GM12878 (cell line): Measurements from ENCODE around the gene UNC45A. TPM values are rescaled to one million over a fixed set of nuclear protein-coding genes. Genes with fewer than 3 reads are reported as not detected.

Experiments used
- ATAC-seq: fragments of 200-7000 bp; cut with Tn5 transposase; 3 replicates; pipeline ENCODE4 v1.9.1; 2020; ENCODE audit warnings: mild to moderate bottlenecking, moderate library complexity
- BruUV-seq: library from RNA; stranded (reverse); fragments of 400-500 nt; replicated peaks from 2 replicates; lab custom pipeline; 2021; lab: Mats Ljungman, UMichigan
- CTCF ChIA-PET: fragments of 300-600 bp; sonication (Branson Sonifier 250); formaldehyde crosslinking; extraction: SDS; loops from one replicate; lab custom pipeline; 2021; ENCODE audit warnings: inconsistent platforms; lab: Yijun Ruan, JAX
- POLR2A ChIA-PET: fragments of 350-600 bp; formaldehyde crosslinking; extraction: SDS; loops from one replicate; lab custom pipeline; 2021; ENCODE audit warnings: inconsistent platforms; lab: Charles Lee
- RAD21 ChIA-PET: fragments of 300-600 bp; sonication (Branson Sonifier 250); formaldehyde crosslinking; loops from one replicate; lab custom pipeline; 2023; ENCODE audit warnings: antibody characterized with exemption; ENCODE audit not compliant: unreplicated experiment; lab: Charles Lee
- SMC1A ChIA-PET: fragments of 300-600 bp; sonication (Branson Sonifier 250); formaldehyde crosslinking; loops from one replicate; lab custom pipeline; 2023; ENCODE audit not compliant: unreplicated experiment, uncharacterized antibody; lab: Charles Lee
- DNase-seq: peaks from one replicate; pipeline ENCODE4 v3.0.0-alpha.2; 2011; ENCODE audit warnings: low read depth, low spot score
- FAIRE-seq: peaks from 3 replicates; lab custom pipeline; 2011; peaks lifted over from hg19 to GRCh38; lab: Jason Lieb, UNC
- H2AFZ ChIP-seq: 2 replicates; pipeline ENCODE4 v1.6.0; 2011; ENCODE audit warnings: low read depth, low read length, control low read depth; ENCODE audit not compliant: control insufficient read depth
- H3K27ac ChIP-seq: 2 replicates; pipeline ENCODE4 v1.5.1; 2011; ENCODE audit warnings: control low read depth; ENCODE audit not compliant: control insufficient read depth, insufficient read depth
- H3K27me3 ChIP-seq, 2 experiments: replicated peaks in 1 of 2; 2 replicates each; pipeline versions ENCODE4 v1.6.0 to v1.6.1; 2011; ENCODE audit warnings: low read length in 1 of 2; ENCODE audit not compliant: control insufficient read depth in 2 of 2, insufficient read depth in 2 of 2
- H3K36me3 ChIP-seq, 2 experiments: 2 replicates each; pipeline ENCODE4 v1.5.1; 2011; ENCODE audit warnings: low read length in 1 of 2; ENCODE audit not compliant: control insufficient read depth in 2 of 2, insufficient read depth in 2 of 2
- H3K4me1 ChIP-seq: 2 replicates; pipeline ENCODE4 v1.6.1; 2011; ENCODE audit warnings: mild to moderate bottlenecking, low read length, moderate library complexity, mixed read lengths; ENCODE audit not compliant: control insufficient read depth, insufficient read depth
- H3K4me2 ChIP-seq: 2 replicates; pipeline ENCODE4 v1.6.0; 2011; ENCODE audit warnings: control low read depth; ENCODE audit not compliant: control insufficient read depth, insufficient read depth
- H3K4me3 ChIP-seq: fragments of 200-600 bp; sonication (generic); 2 replicates; pipeline ENCODE4 v1.5.1; 2016
- H3K79me2 ChIP-seq: 2 replicates; pipeline ENCODE4 v1.6.0; 2011; ENCODE audit warnings: low read length; ENCODE audit not compliant: control insufficient read depth, insufficient read depth
- H3K9ac ChIP-seq: 2 replicates; pipeline ENCODE4 v1.8.0; 2011; ENCODE audit warnings: low read length, control low read depth, mixed read lengths; ENCODE audit not compliant: control insufficient read depth, insufficient read depth
- H3K9me3 ChIP-seq: replicated peaks from 3 replicates; pipeline ENCODE4 v1.5.1; 2011; ENCODE audit warnings: mild to moderate bottlenecking, low read length; ENCODE audit not compliant: control insufficient read depth, insufficient read depth
- H4K20me1 ChIP-seq: 2 replicates; pipeline ENCODE4 v1.6.0; 2011; ENCODE audit not compliant: control insufficient read depth, insufficient read depth
- BCL11A ChIP-seq: IDR thresholded peaks from 2 replicates; pipeline ENCODE4 v1.6.1; 2011; ENCODE audit warnings: low read depth, low read length
- NFIC ChIP-seq: IDR thresholded peaks from 2 replicates; pipeline ENCODE4 v1.6.1; 2012; ENCODE audit warnings: low read depth, mild to moderate bottlenecking, inconsistent platforms, low read length, moderate library complexity
- PML ChIP-seq: IDR thresholded peaks from 2 replicates; pipeline ENCODE4 v1.6.1; 2012; ENCODE audit warnings: low read length, inconsistent platforms
- POLR2A ChIP-seq: IDR thresholded peaks from 2 replicates; pipeline ENCODE4 v1.6.1; 2011; ENCODE audit warnings: low read depth, mild to moderate bottlenecking, low read length
- TCF12 ChIP-seq: IDR thresholded peaks from 2 replicates; pipeline ENCODE4 v1.6.1; 2011; ENCODE audit warnings: low read depth, mild to moderate bottlenecking, low read length
- ZZZ3 ChIP-seq: IDR thresholded peaks from 2 replicates; pipeline ENCODE4 v1.6.1; 2011; ENCODE audit warnings: low read depth; ENCODE audit not compliant: control insufficient read depth, insufficient read length
- WGBS: methylation state at CpG from one replicate; pipeline ENCODE4 v1.1.6; 2016; ENCODE audit warnings: low lambda C conversion rate; ENCODE audit not compliant: insufficient replicate concordance, insufficient coverage; ENCODE audit errors: missing lambda C conversion rate; 5-methylcytosine and 5-hydroxymethylcytosine counted together
- in situ Hi-C: fragments of 300-500 bp; cut with MboI; formaldehyde crosslinking; loops from 9 replicates; pipeline ENCODE4 v1.14.3; 2018; ENCODE audit warnings: mixed read lengths
- intact Hi-C: fragments of 100-400 bp; cut with micrococcal nuclease; formaldehyde crosslinking; loops from one replicate; pipeline ENCODE4 v1.14.2; 2022; ENCODE audit not compliant: unreplicated experiment
- polyA plus RNA-seq, 11 experiments: library from polyadenylated mRNA; depleted of rRNA in 4 of 11; unstranded in 6 of 11; stranded (reverse) in 5 of 11; fragments of >200 nt; fragmentation: Nextera tagmentation in 4 of 11; fragmentation: Illumina TruSeq in 1 of 11; extraction: Ambion mirVana in 4 of 11; extraction: Trizol in 1 of 11; gene quantifications; 1 replicate in 1 of 11; 2 replicates in 10 of 11; pipeline versions ENCODE4 v1.2.1 to v1.2.3, GENCODE V29; 2011 to 2016; ENCODE audit warnings: inconsistent platforms in 2 of 11, missing spikeins in 2 of 11, low read depth in 1 of 11
- total RNA-seq, 4 experiments: library from RNA; depleted of rRNA in 3 of 4; stranded (reverse); fragments of >200 nt in 3 of 4; fragmentation: Illumina TruSeq in 1 of 4; extraction: Trizol in 1 of 4; gene quantifications; 2 replicates each; pipeline versions ENCODE4 v1.2.1 to v1.2.3, GENCODE V29; 2013 to 2021

The UNC45A gene
- total and polyA plus RNA-seq, 10 of the 15 experiments (the other 5 are each of a cell fraction or from before 2014, with no cell fraction given), result 10.3 to 57.8 (median 40.5) TPM

GRCh38 chr15:90893175-90894090, 41.7 kb upstream of the UNC45A start:
- intact Hi-C loops, result no loop called here
- SMC1A ChIA-PET, result interaction anchor here (0.9 kb wide), 1 partner anchor 39 kb away, joined by 4 read pairs; the partner anchor contains the start of gene HDDC3
- TF ChIP-seq PML (no peak), POLR2A (peak; percentile 18; the same call in 1 of the 2 replicates), NFIC (no peak), TCF12 (no peak), BCL11A (no peak), ZZZ3 (no peak)
- TF ChIP-seq, all 136 proteins: peak for 1
- Histone ChIP-seq H3K9me3 (no peaks in the 10 kb centered on the region), H3K9ac (no peak overlapping the region), H2AFZ (no peak overlapping the region), H4K20me1 (no peaks in the 10 kb centered on the region), H3K4me1 (peaks cover 17% of the 10 kb centered on the region), H3K36me3 (no peaks in the 10 kb centered on the region; a peak in 2 of 4 replicates), H3K79me2 (no peaks in the 10 kb centered on the region), H3K27me3 (no peaks in the 10 kb centered on the region), H3K4me3 (no peak overlapping the region), H3K27ac (no peak overlapping the region), H3K4me2 (no peak overlapping the region)
- in situ Hi-C loops, result no loop called here
- ChIA-PET POLR2A (interaction anchor here (0.5 to 5.4 kb wide), 2 partner anchors 37 to 374 kb away, joined by 3 to 29 read pairs; partner anchors contain the start of gene HDDC3), RAD21 (interaction anchor here (0.9 to 5.0 kb wide), 2 partner anchors 37 to 402 kb away, joined by 3 to 58 read pairs; partner anchors contain the start of gene HDDC3), CTCF (interaction anchor here (4.8 to 15.1 kb wide), 2 partner anchors 7 to 36 kb away, joined by 34 to 480 read pairs; partner anchors contain the start of genes HDDC3 and UNC45A)
- WGBS, result 94% methylated on average over 28 of the region's 33 CpGs
- no peak for ATAC-seq
- DNase-seq, result no peak
- FAIRE-seq, result no peak
- no TSS peak for BruUV-seq
